Fibroblast of lung (primary cell): Measurements from ENCODE around the gene P3H3. TPM values are rescaled to one million over a fixed set of nuclear protein-coding genes. Genes with fewer than 3 reads are reported as not detected.

Experiments used
- DNase-seq, 2 donors: peaks; one replicate each; pipeline versions ENCODE4 v3.0.0 to v3.0.0-alpha.2; 2010; ENCODE audit warnings: low read depth in 2 of 2
- H2AFZ ChIP-seq: 2 replicates; pipeline ENCODE4 v1.5.1; 2012; ENCODE audit warnings: low read length, control low read depth, inconsistent platforms
- H3K27ac ChIP-seq: 2 replicates; pipeline ENCODE4 v1.5.1; 2011; ENCODE audit warnings: low read length, control low read depth; ENCODE audit not compliant: insufficient read depth
- H3K27me3 ChIP-seq: 2 replicates; pipeline ENCODE4 v1.5.1; 2011; ENCODE audit warnings: mild to moderate bottlenecking, low read length; ENCODE audit not compliant: control insufficient read depth, insufficient read depth
- H3K36me3 ChIP-seq: 2 replicates; pipeline ENCODE4 v1.5.1; 2011; ENCODE audit warnings: low read length; ENCODE audit not compliant: control insufficient read depth, insufficient read depth
- H3K4me1 ChIP-seq: 2 replicates; pipeline ENCODE4 v1.5.1; 2011; ENCODE audit warnings: low read length; ENCODE audit not compliant: control insufficient read depth, insufficient read depth; ENCODE audit errors: extremely low read depth
- H3K4me2 ChIP-seq: 2 replicates; pipeline ENCODE4 v1.5.1; 2011; ENCODE audit warnings: low read length, control low read depth; ENCODE audit not compliant: insufficient read depth; ENCODE audit errors: extremely low read depth
- H3K4me3 ChIP-seq, 4 experiments: fragments of 200-600 bp in 1 of 4; sonication (generic) in 1 of 4; replicated peaks in 1 of 4; 2 replicates each; pipeline ENCODE4 v1.5.1; 2011 to 2016; ENCODE audit warnings: low read length in 4 of 4, low read depth in 3 of 4, mild to moderate bottlenecking in 3 of 4, control low read depth in 2 of 4, inconsistent platforms in 1 of 4, mixed read lengths in 1 of 4; ENCODE audit not compliant: insufficient read depth in 1 of 4; ENCODE audit errors: control extremely low read depth in 1 of 4
- H3K79me2 ChIP-seq: 2 replicates; pipeline ENCODE4 v1.5.1; 2012; ENCODE audit warnings: mild to moderate bottlenecking, low read length, inconsistent platforms; ENCODE audit not compliant: control insufficient read depth, insufficient read depth
- H3K9ac ChIP-seq: 2 replicates; pipeline ENCODE4 v1.5.1; 2011; ENCODE audit warnings: mild to moderate bottlenecking, low read length, control low read depth; ENCODE audit not compliant: insufficient read depth
- H3K9me3 ChIP-seq: 2 replicates; pipeline ENCODE4 v1.5.1; 2012; ENCODE audit warnings: low read depth, low read length; ENCODE audit not compliant: control insufficient read depth, insufficient read depth
- H4K20me1 ChIP-seq: 2 replicates; pipeline ENCODE4 v1.5.1; 2011; ENCODE audit warnings: low read length; ENCODE audit not compliant: control insufficient read depth, insufficient read depth; ENCODE audit errors: extremely low read depth
- CTCF ChIP-seq, 2 donors: IDR thresholded peaks in 1 of 2; conservative IDR thresholded peaks in 1 of 2; 1 replicate in 1 of 2; 2 replicates in 1 of 2; pipeline ENCODE4 v1.5.1; 2011 to 2012; ENCODE audit warnings: low read length in 2 of 2, control low read depth in 1 of 2, inconsistent platforms in 1 of 2, low read depth in 1 of 2, mild to moderate bottlenecking in 1 of 2
- EZH2 ChIP-seq: IDR thresholded peaks from 2 replicates; pipeline ENCODE4 v1.5.1; 2012; ENCODE audit warnings: low read length, control low read depth, mild to moderate bottlenecking; ENCODE audit errors: missing control alignments
- polyA plus RNA-seq, 2 donors: library from polyadenylated mRNA; depleted of rRNA in 1 of 2; stranded (reverse) in 1 of 2; unstranded in 1 of 2; fragments of >200 nt; gene quantifications; 2 replicates each; pipeline ENCODE4 v1.2.1, GENCODE V29; 2011 to 2012; ENCODE audit warnings: missing spikeins in 1 of 2
- total RNA-seq: library from RNA; depleted of rRNA; stranded (reverse); fragments of >200 nt; gene quantifications from 2 replicates; pipeline ENCODE4 v1.2.1, GENCODE V29; 2014

The P3H3 gene
- total and polyA plus RNA-seq, 2 donors (not counting 1 experiment from before 2014, with no cell fraction given) = 44.0 to 96.3 TPM

DNA sequence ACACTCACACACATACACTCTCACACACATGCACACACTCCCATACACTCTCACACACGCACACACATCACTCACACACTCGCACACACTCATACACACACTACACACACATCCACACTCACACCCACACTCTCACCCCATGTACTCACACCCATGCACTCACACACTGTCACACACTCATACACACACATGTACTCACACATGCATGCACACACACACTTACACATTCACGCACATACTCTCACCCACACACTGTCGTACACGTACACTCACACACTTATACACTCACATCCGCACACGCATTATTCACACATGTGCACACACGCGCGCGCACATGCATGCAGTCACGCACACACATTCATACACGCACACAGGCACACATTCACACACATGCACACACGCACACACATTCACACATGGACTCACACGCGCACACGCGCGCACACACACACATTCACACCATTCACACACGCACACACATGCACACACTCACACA, 10.5 kb upstream of the P3H3 start:
- Histone ChIP-seq H3K4me3 (no peak overlapping the region), H3K79me2 (no peaks in the 10 kb centered on the region), H3K4me2 (no peak overlapping the region), H3K4me1 (peaks cover 10% of the 10 kb centered on the region), H3K9me3 (no peaks in the 10 kb centered on the region), H2AFZ (no peak overlapping the region), H3K9ac (no peak overlapping the region), H3K27ac (no peak overlapping the region), H3K27me3 (no peaks in the 10 kb centered on the region), H4K20me1 (no peaks in the 10 kb centered on the region), H3K36me3 (peaks cover 4% of the 10 kb centered on the region)
- DNase-seq = no peak
- TF ChIP-seq CTCF (conservative IDR thresholded peaks at IDR 0.05 in 1 of 2, IDR thresholded peaks at IDR 0.05 in 1 of 2; ENCODE audit: low read depth in 1 of 2, low read length in 2 of 2) (no peak), EZH2 (no peak)

DNA sequence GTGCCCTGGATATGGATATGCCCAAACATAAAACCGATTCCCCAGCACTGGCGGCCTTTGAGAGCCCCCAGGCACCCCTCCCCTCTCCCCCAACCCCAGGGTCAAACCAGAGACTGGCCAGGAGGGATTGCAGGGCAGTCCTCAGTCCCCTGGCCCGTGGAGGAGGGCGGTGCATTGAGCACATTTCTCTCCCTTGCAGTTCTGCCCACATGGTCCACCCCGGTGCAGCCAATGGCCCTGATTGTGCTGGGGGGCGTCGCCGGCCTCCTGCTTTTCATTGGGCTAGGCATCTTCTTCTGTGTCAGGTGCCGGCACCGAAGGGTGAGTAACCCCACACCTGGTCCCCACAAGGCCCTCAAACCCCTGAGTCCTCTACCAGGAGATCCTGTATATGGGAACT, 10.0 kb upstream of the P3H3 start:
- Histone ChIP-seq H3K4me1 (peaks cover 10% of the 10 kb centered on the region), H3K27ac (no peak overlapping the region), H4K20me1 (no peaks in the 10 kb centered on the region), H3K9me3 (no peaks in the 10 kb centered on the region), H3K27me3 (peaks cover 2% of the 10 kb centered on the region), H3K9ac (no peak overlapping the region), H3K4me3 (no peak overlapping the region), H3K36me3 (peaks cover 4% of the 10 kb centered on the region), H2AFZ (no peak overlapping the region), H3K79me2 (no peaks in the 10 kb centered on the region), H3K4me2 (no peak overlapping the region)
- TF ChIP-seq CTCF (conservative IDR thresholded peaks at IDR 0.05 in 1 of 2, IDR thresholded peaks at IDR 0.05 in 1 of 2; ENCODE audit: low read depth in 1 of 2, low read length in 2 of 2) (no peak), EZH2 (no peak)
- DNase-seq = no peak

- Histone ChIP-seq H3K4me2 (no peak overlapping the region), H3K9ac (no peak overlapping the region), H3K27me3 (peaks cover 2% of the 10 kb centered on the region), H3K4me3 (no peak overlapping the region), H3K9me3 (no peaks in the 10 kb centered on the region), H2AFZ (no peak overlapping the region), H3K79me2 (no peaks in the 10 kb centered on the region), H3K36me3 (peaks cover 4% of the 10 kb centered on the region), H3K4me1 (peaks cover 10% of the 10 kb centered on the region), H3K27ac (no peak overlapping the region), H4K20me1 (no peaks in the 10 kb centered on the region)
- TF ChIP-seq EZH2 (no peak), CTCF (conservative IDR thresholded peaks at IDR 0.05 in 1 of 2, IDR thresholded peaks at IDR 0.05 in 1 of 2; ENCODE audit: low read depth in 1 of 2, low read length in 2 of 2) (no peak)
- DNase-seq = no peak
Measured at GRCh38 chr12:6818645-6819044, 9.6 kb upstream of the P3H3 start.
